HG03095 (cell line): ENCODE results near the gene CHST12.
"Not testable (repeated sequence)": the region's sequence is repeated elsewhere in the genome, so short reads cannot be mapped to it uniquely, and the experiment has no call there.

Experiments used
- ATAC-seq: cut with Tn5 transposase; IDR thresholded peaks from one replicate; pipeline ENCODE4 v1.9.1; 2021; ENCODE audit warnings: moderate library complexity; ENCODE audit not compliant: unreplicated experiment

The CHST12 gene

DNA sequence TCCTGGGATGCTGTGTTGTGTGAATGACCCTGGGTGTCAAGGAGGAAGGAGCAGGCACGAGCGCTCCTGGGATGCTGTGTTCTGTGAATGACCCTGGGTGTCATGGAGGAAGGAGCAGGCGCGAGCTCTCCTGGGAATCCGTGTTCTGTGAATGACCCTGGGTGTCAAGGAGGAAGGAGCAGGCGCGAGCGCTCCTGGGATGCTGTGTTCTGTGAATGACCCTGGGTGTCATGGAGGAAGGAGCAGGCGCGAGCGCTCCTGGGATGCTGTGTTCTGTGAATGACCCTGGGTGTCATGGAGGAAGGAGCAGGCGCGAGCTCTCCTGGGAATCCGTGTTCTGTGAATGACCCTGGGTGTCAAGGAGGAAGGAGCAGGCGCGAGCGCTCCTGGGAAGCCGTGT is 25.9 kb upstream of the CHST12 start:
- ATAC-seq, result not testable (repeated sequence)

DNA sequence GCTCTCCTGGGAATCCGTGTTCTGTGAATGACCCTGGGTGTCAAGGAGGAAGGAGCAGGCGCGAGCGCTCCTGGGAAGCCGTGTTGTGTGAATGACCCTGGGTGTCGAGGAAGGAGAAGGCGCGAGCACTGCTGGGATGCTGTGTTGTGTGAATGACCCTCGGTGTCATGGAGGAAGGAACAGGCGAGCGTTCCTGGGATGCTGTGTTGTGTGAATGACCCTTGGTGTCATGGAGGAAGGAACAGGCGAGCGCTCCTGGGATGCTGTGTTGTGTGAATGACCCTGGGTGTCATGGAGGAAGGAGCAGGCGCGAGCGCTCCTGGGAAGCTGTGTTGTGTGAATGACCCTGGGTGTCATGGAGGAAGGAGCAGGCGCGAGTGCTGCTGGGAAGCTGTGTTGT is 25.3 kb upstream of the CHST12 start:
- not testable (repeated sequence) for ATAC-seq

DNA sequence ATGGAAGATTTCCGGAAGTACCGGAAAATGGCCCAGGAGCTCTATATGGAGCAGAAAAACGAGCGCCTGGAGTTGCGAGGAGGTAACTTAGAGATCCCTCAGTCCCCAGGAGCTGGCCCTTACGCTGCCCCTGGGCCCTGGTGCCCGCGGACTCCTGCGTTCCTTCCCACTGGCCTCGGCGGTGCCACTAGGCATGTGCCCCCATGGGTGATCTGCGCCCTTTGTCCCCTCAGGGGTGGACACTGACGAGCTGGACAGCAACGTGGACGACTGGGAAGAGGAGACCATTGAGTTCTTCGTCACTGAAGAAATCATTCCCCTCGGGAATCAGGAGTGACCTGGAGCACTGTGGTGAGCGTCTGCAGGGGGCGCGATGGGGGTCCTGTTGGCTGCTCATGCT is 24.2 kb upstream of the CHST12 start:
- ATAC-seq, result no peak

DNA sequence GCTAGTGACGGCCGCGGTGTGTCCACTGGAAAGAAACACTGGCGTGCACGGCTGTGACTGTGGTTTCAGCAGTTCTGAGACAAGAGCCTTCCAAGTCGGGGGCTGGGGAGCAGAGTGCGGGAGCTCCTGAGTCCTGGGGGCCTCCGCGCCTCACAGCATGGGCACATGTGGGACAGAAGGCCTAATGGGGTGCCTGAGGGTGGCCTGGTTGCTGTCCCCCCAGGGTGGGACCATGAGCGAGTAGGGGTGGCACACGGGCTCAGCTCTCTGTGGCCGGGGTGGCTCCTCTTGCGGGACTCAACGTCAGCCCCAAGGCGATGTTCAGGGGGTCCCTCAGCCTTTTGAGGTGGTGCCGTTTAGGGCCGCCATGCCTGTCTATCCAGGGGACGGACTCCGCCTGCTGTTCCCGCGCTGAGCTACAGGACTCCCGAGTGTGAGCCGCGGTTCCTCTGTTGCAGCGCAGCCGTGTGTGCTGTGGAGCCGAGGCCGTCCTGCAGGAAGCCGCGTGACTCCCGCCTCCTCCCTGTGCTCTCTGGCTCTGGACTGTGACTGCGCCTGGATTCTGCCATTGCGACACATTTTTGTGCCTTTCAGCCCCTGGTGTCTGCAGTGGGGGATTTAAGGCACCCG is 23.5 kb upstream of the CHST12 start:
- ATAC-seq, result no peak

DNA sequence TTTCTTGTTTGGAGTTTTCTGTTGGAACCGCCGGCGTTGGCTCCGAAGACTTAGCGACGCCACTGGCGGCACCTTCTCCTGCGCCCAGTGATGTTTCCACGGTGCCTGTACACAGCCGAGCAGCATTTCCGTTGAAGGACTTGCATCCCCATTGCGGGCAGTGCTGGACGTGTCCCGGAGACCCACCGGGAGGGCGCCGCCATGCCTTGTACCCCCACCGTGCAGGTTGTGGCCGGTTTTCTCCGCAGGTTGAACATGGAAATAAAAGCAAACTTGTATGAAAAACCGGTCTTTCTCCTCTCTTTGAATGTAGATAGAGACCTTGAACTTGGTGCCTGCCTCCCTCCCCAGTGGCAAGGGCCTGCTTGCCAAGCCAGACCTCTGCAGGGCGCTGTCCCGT is 22.9 kb upstream of the CHST12 start:
- ATAC-seq, result no peak

DNA sequence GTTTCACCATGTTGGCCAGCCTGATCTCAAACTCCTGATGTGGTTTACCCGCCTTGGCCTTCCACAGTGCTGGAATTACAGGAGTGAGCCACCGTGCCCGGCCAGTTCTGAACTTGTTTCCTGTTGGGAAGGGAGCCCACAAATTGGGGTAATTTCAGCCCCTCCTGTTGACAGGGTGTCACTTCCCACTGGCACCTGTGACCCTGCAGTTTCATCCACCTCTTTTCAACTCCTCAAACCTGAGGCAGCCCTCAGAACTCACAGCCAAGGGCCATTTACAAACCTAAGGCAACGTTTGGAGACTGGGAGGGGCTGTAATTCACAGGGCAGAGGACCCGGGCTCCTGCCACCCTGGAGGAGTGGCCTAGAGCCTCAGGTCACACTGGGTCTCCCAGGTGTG is 22.2 kb upstream of the CHST12 start:
- ATAC-seq, result no peak

DNA sequence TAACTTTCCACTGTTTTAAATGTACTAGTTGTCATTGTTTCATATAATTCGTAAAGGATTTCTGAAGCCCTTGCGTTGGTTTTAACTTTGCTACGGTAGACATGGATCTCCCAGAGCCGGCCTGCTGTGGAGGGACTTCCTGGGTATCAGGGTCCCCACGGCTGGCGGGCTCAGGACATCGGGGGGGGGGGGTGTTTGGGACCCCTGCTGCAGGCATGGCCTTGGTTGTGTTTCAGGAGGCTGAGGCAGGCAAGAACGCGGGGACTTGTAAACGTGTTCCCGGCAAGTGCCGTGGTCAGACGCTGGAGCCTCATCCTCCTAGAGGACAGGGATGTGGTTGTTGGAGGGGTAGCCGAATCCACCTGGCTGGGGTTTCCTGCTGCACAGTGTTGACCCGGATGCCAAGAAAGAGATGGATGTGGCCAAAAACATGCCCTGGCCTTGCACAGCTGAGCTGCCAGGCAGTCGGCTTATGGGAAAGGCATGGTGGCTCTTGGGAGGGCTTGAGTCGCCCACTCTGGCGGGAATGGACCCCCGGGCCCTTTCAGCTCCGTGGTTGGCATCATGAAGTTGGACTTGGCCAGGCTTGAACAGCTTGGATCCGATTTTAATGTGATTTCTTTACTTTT is 21.4 kb upstream of the CHST12 start:
- no peak for ATAC-seq

DNA sequence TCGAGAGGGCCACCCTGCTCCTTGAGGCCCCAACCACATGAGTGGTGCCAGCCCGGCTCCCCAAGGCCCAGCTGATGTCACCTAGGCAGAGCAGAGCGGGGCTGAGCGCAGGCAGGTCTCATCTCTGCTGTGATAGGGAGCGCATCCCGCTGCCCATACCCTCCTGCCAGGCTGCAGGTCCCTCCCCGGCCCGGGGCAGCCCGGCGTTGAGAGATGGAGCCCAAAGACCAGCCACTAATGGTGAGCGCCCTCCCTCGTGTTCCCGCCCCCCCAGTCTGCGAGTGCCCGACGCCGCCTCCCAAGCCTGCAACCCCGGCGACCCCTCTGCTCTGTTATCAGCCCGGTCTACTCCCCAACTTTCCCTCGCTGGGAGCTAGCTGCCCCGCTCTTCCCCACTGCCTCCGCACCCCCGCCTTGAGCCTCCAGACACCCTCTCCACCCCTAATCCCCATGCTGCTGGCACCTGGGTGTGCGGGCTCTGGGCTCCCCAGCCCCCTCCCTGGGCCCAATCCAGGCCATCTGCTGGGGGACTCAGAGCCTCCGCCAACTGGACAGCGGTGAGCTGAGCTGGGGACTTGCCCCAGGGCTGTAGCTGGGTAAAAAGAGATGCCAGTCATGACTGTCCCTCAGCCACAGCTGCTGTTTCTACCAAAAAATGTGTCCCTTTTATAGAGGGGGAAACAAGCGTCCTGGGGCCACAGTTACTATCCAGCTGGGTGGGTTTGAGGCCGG is 19.7 kb upstream of the CHST12 start:
- no peak for ATAC-seq

DNA sequence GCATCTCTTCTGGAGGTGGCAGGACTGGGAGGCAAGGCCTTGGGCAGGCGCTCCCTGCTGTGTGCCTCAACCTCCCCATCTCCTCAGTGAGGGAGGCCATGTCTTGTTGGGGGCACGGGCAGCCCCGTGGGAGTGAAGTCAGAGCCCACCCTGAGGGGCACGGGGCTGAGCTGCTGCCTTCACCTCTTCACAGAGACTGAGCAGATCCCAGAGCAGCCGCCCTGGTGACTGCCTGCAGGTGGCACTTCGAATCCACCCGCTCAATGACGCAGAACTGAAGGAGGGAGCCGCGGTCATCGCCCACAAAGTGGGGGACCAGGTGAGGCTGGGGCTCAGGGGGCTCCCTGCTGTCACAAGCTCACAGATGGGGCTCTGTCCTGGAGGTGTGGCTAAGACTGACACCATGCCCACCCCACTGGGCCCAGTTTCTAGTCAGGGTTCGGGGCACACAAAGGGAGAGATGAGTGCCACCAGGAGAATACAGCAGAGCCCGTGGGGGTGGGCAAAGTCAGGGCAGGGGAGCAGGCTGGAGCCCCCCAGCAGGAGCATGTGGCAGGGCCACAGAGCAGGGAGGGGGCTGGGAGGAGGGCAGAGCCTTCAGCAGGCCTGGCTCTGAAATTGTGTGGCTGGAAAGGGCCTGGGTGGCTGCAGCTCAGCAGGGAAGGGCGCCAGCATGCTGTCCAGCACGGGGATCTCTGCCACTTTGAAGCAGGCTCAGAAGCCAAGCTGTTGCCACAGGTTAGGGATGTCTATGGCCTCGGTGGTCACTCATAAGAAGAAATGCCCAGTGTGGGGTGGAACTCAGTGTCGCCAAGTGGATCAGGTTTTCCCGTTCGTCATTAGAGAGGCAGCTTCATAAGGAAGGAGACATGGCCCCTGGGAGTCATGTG is 18.8 kb upstream of the CHST12 start:
- ATAC-seq, result no peak

DNA sequence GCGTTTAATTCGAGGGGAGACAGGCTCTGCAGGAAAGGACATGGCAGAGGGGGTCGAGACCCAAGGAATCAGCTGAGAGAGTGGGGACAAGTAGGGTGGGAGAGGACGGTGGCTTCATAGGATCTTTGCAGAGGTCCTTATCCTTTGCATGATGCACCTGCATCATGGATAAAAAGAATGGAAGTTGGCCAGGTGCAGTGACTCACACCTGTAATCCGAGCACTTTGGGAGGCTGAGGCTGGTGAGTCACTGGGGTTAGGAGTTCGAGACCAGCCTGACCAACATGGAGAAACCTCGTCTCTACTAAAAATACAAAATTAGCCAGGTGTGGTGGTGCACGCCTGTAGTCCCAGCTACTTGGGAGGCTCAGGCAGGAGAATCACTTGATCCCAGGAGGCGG is 17.3 kb upstream of the CHST12 start:
- ATAC-seq, result not testable (repeated sequence)

DNA sequence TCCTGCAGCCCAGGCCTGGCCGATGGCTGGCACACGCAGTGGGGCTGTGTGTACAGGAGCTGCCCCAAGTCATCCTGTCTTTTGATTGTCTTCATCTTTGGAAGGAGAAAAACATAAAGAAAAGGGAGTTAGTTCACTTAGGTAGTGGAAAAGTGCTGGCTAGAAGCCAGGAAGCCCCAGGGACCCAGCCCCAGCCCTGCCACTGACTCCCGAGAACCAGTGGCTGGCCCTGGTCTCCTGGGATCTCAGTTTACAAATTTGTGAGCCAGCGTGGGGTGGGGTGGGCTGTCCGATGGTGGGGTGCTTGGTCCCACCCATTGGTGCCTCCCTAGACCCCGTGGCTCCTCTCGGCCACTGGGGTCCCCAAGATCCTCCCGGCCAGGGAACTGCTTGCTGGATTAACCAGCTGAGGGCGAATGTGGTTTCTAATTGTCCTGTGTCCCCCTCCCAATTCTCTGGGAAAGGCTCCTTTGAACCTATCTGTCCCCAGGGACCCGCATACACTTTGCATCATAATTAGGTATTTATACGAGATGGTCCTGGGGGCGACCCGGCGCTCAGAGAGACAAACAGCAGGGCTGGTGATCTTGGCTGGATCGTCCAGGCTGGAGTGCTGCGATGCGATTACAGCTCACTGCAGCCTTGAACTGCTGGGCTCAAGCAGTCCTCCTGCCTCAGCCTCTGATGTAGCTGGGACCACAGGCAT is 16.3 kb upstream of the CHST12 start:
- no peak for ATAC-seq

DNA sequence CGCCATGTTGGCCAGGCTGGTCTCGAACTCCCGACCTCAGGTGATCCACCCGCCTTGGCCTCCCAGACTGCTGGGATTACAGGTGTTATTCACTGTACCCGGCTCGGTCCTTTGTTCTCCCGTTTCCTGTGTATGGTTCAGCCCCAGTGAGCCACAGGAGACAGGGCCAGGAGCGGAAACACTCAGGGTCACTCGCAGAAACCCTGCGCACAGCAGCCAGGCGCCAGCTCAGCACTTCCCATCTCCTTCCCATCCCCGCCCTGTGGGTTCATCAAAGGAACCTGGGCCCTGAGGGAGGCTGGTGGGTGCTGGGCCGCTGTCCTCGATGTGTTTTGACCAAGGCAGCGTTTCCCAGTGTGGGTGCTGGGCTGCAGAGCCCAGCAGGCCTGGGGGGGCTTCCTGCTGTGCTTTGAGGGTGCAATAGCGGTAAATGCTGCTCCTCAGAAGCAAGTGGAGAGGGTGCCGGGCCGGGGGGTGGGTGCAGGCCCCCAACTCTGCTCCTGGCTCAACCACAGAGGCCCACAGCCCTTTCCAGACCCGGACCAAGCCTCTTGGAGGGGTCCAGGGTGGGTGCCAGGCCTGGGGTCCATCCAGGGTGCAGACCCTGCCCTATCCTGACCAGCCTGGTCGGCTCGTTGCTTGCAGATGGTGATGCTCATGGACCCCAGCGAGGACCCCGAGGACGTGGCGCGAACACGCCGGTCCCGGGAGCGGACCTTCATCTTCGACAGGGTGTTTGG is 15.3 kb upstream of the CHST12 start:
- ATAC-seq, result no peak

DNA sequence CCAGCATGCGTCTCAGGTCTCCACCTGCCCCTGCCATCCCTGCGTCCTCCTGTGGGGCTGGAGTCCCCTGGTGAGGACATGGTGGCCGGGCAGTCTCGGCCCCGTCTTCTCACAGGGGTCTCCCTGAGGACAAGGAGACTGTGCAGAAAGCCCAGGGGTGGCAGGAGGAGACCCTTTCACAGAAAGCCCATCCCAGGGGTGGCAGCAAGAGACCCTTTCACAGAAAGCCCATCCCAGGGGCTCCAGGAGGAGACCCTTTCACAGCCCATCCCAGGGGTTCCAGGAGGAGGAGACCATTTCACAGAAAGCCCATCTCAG is 14.8 kb upstream of the CHST12 start:
- ATAC-seq, result no peak

DNA sequence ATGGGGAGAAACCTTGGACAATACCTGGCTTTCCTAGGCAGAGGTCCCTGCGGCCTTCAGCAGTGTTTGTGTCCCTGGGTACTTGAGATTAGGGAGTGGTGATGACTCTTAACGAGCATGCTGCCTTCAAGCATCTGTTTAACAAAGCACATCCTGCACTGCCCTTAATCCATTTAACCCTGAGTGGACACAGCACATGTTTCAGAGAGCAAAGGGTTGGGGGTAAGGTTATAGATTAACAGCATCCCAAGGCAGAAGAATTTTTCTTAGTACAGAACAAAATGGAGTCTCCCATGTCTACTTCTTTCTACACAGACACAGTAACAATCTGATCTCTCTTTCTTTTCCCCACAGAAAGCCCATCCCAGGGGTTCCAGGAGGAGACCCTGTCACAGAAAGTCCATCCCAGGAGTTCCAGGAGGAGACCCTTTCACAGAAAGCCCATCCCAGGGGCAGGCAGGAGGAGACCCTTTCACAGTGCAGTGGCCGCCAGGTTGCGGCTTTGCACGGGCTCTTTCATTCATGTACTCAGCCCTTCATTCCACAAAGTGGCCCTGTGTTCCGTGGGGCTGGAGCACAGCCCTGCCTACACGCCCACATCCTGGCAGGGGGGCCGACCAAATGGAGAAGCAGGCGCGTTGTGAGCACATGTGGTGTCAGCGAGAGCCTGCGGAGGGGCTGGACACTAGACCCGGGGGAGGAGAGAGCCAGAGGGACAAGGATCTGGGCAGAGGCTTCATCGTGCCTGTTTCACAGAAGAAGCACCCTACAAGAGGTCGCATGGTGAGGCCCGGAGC is 13.2 kb upstream of the CHST12 start:
- ATAC-seq, result not testable (repeated sequence)

DNA sequence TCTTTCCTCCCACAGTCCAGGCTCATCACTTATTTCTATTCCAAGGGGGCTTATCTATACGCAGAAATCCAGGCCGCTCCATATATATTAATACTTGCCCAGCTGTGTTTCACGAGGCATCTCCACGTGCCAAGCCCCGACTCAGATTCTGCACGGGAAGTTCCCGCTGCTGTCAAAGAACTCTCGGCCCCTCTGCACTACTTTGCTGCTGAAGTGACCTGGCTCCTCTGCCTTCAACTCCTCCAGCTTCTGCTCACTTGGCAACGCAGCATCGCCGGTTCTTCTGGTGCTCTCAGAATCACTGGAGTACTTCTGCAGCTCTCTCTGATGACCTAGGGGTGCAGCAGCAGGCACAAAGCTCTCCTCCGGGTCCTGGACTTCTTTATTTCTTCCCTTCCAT is 9.7 kb upstream of the CHST12 start:
- no peak for ATAC-seq

DNA sequence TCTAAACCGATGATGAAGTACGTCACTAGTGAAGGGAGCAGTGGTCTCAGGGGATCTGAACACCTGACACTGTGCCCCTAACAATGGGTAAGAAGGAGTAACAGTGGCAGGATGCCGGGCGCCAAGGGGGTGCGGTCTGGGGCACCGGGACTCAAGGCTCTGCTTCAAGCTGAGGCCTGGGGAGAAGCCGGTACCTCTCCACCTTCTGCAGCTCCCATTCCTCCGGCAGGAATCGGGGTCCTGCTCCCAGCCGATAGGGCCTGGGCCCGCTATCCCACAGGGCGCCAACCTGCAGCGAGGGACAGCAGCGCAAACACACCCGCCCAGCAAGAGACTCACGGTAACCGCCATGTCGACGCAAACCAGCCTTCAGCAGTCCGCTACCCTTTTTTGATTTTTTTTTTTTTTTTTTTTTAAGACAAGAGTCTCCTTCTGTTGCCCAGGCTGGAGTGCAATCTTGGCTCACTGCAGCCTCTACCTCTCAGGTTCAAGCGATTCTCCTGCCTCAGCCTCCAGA is 8.8 kb upstream of the CHST12 start:
- no peak for ATAC-seq

DNA sequence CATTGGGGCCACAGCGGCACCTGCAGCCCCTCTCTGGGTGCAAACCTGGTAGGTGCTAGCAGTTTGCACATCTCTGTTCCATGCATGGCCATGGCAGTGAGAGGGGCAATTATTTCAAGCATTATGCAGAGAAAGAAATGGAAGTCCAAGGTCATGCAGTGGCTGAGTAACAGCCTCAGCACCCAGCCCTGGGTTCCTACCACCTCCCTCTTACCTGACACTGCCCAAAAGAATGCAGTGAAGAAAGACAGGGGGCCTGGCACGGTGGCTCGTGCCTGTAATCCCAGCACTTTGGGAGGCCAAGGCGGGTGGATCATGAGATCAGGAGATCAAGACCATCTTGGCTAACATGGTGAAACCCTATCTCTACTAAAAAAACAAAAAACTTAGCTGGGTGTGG is 4.9 kb upstream of the CHST12 start:
- no peak for ATAC-seq

DNA sequence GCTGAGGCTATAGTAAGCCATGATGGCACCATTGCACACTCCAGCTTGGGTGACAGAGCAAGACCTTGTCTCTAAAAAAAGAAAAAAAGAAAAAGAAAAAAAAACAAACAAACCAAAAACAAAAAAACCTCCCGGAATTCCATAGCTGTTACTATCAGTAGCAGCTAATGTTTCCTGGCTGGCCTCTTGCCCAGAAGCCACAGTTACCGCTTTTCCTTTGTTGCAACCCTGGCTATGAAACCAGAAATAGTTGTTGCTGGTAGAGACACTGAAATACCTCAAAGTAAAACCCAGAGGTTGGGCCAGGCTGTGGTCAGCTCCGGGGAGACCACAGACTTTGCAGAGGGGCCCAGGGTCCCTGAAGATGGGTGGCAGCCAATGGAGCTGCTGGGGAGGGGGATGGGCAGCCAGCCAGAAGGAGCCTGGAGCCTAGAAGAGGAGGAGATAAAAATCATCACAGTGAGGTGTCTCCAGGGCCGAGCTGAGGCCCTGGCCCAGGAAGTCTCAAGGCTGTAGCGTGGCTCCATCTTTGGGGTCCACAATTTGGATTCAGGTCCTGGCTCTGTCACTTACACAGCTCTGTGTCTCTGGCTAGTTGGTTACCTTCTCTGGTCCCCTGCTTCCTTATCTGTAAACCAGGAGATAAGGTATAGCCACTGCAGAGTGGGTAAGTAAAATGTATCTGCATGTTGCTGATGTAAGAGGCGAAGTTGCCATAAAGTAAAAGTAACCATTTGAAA is 3.4 kb upstream of the CHST12 start:
- ATAC-seq, result no peak

DNA sequence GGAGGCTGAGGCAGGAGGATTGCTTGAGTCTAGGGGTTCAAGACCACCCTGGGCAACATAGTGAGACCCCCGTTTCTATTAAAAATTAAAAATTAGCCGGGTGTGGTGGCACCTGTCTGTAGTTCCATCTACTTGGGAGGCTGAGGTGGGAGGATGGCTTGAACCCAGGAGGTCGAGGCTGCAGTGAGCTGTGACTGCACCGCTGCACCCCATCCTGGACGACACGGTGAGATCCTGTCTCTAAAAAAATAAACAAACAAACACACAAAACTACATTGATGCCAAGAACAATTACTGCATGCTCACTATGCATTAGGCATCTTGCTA is 761 bp upstream of the CHST12 start:
- ATAC-seq, result no peak
